IMR-90 (cell line): Measurements from ENCODE around the gene CRISPLD2. TPM values are rescaled to one million over a fixed set of nuclear protein-coding genes. Genes with fewer than 3 reads are reported as not detected.

Experiments used
- ATAC-seq: fragments of 200-7000 bp; cut with Tn5 transposase; 2 replicates; pipeline ENCODE4 v1.9.1; 2020; ENCODE audit warnings: low read depth, mild to moderate bottlenecking, moderate library complexity
- BruUV-seq: library from RNA; stranded (reverse); fragments of 400-500 nt; replicated peaks from 2 replicates; lab custom pipeline; 2021; lab: Mats Ljungman, UMichigan
- CTCF ChIA-PET: fragments of 300-600 bp; formaldehyde crosslinking; extraction: SDS; loops from one replicate; lab custom pipeline; 2021; ENCODE audit warnings: antibody characterized with exemption; lab: Yijun Ruan, JAX
- POLR2A ChIA-PET: fragments of 300-600 bp; sonication (Branson Sonifier 250); formaldehyde crosslinking; loops from one replicate; lab custom pipeline; 2022; ENCODE audit warnings: antibody characterized with exemption; ENCODE audit not compliant: unreplicated experiment; lab: Charles Lee
- DNase-seq: peaks from one replicate; pipeline ENCODE4 v3.0.0; 2013
- H2AFZ ChIP-seq: replicated peaks from 2 replicates; pipeline ENCODE3; 2013; ENCODE audit warnings: low read length, mild to moderate bottlenecking; ENCODE audit not compliant: poor library complexity
- H2AK5ac ChIP-seq: 2 replicates; pipeline ENCODE4 v1.6.1; 2013; ENCODE audit warnings: low read depth, low read length, inconsistent platforms
- H2AK9ac ChIP-seq: replicated peaks from 2 replicates; pipeline ENCODE3; 2013; ENCODE audit warnings: mild to moderate bottlenecking, low read depth, low read length, moderate library complexity; ENCODE audit not compliant: poor library complexity
- H2BK120ac ChIP-seq: 2 replicates; pipeline ENCODE4 v1.6.1; 2013; ENCODE audit warnings: low read depth, low read length, inconsistent platforms
- H2BK15ac ChIP-seq: 3 replicates; pipeline ENCODE4 v1.6.1; 2013; ENCODE audit warnings: low read depth, low read length, inconsistent platforms
- H2BK20ac ChIP-seq: 2 replicates; pipeline ENCODE4 v1.6.1; 2013; ENCODE audit warnings: low read depth, mild to moderate bottlenecking, inconsistent platforms, low read length, moderate library complexity
- H2BK5ac ChIP-seq: 2 replicates; pipeline ENCODE4 v1.6.1; 2013; ENCODE audit warnings: mild to moderate bottlenecking, low read depth, low read length, inconsistent platforms; ENCODE audit not compliant: poor library complexity, severe bottlenecking
- H3K14ac ChIP-seq: replicated peaks from 2 replicates; pipeline ENCODE4 v1.6.1; 2013; ENCODE audit warnings: low read depth, low read length, inconsistent platforms
- H3K18ac ChIP-seq: 2 replicates; pipeline ENCODE4 v1.6.1; 2013; ENCODE audit warnings: low read depth, low read length, control low read depth
- H3K23ac ChIP-seq: 2 replicates; pipeline ENCODE4 v1.6.1; 2013; ENCODE audit warnings: low read depth, low read length, inconsistent platforms
- H3K27ac ChIP-seq: 2 replicates; pipeline ENCODE4 v1.5.1; 2013; ENCODE audit warnings: mild to moderate bottlenecking, control low read depth, low read length; ENCODE audit not compliant: insufficient read depth
- H3K27me3 ChIP-seq: 2 replicates; pipeline ENCODE4 v1.6.1; 2013; ENCODE audit warnings: low read length; ENCODE audit not compliant: control insufficient read depth, insufficient read depth
- H3K36me3 ChIP-seq: 2 replicates; pipeline ENCODE4 v1.6.1; 2013; ENCODE audit warnings: low read length, mixed read lengths; ENCODE audit not compliant: control insufficient read depth, insufficient read depth
- H3K4ac ChIP-seq: 2 replicates; pipeline ENCODE4 v1.6.1; 2013; ENCODE audit warnings: low read depth, low read length, inconsistent platforms
- H3K4me1 ChIP-seq: 2 replicates; pipeline ENCODE4 v1.6.1; 2013; ENCODE audit warnings: low read length, mixed read lengths; ENCODE audit not compliant: control insufficient read depth, insufficient read depth
- H3K4me2 ChIP-seq: 2 replicates; pipeline ENCODE4 v1.6.1; 2013; ENCODE audit warnings: low read depth, mild to moderate bottlenecking, control low read depth, low read length, moderate library complexity
- H3K4me3 ChIP-seq: 2 replicates; pipeline ENCODE4 v1.5.1; 2013; ENCODE audit warnings: low read depth, mild to moderate bottlenecking, control low read depth, low read length, moderate library complexity; ENCODE audit not compliant: insufficient read depth
- H3K56ac ChIP-seq: 2 replicates; pipeline ENCODE4 v1.6.1; 2013; ENCODE audit warnings: low read length, inconsistent platforms; ENCODE audit not compliant: insufficient read depth; ENCODE audit errors: extremely low read depth
- H3K79me1 ChIP-seq, 2 experiments: 2 replicates each; pipeline ENCODE4 v1.6.1; 2013; ENCODE audit warnings: low read length in 2 of 2, inconsistent platforms in 1 of 2, low read depth in 1 of 2
- H3K9ac ChIP-seq: 2 replicates; pipeline ENCODE4 v1.6.1; 2013; ENCODE audit warnings: low read depth, low read length, control low read depth
- H3K9me1 ChIP-seq: 2 replicates; pipeline ENCODE4 v1.6.1; 2013; ENCODE audit warnings: low read length, inconsistent platforms; ENCODE audit not compliant: insufficient read depth
- H3K9me3 ChIP-seq: 2 replicates; pipeline ENCODE4 v1.6.1; 2013; ENCODE audit warnings: low read length; ENCODE audit not compliant: control insufficient read depth, insufficient read depth
- H4K20me1 ChIP-seq: 2 replicates; pipeline ENCODE4 v1.6.1; 2013; ENCODE audit warnings: low read length, inconsistent platforms; ENCODE audit not compliant: insufficient read depth
- H4K5ac ChIP-seq: 2 replicates; pipeline ENCODE4 v1.6.1; 2013; ENCODE audit warnings: mild to moderate bottlenecking, low read depth, low read length, control low read depth
- H4K8ac ChIP-seq, 2 experiments: 2 replicates each; pipeline ENCODE4 v1.6.1; 2013; ENCODE audit warnings: low read depth in 2 of 2, low read length in 2 of 2, control low read depth in 1 of 2, inconsistent platforms in 1 of 2
- H4K91ac ChIP-seq: 2 replicates; pipeline ENCODE4 v1.6.1; 2013; ENCODE audit warnings: low read depth, low read length, inconsistent platforms; ENCODE audit not compliant: insufficient read depth
- SMC3 ChIP-seq: fragments of 150-350 bp; IDR thresholded peaks from 2 replicates; pipeline ENCODE4 v1.6.1; 2016; ENCODE audit warnings: low read depth, mild to moderate bottlenecking, antibody characterized with exemption, low read length, moderate library complexity
- WGBS, 2 experiments: methylation state at CpG; one replicate each; pipeline versions ENCODE4 v1.1.5 to v1.1.7; 2013; ENCODE audit warnings: missing lambda C conversion rate in 2 of 2; ENCODE audit not compliant: insufficient read length in 1 of 2; ENCODE audit errors: extremely low coverage in 2 of 2; 5-methylcytosine and 5-hydroxymethylcytosine counted together
- dilution Hi-C: fragments of 300-500 bp; cut with HindIII; formaldehyde crosslinking; loops from one replicate; pipeline ENCODE4 v1.14.3; 2018; ENCODE audit warnings: low sequenced_read_pairs; ENCODE audit not compliant: unreplicated experiment
- in situ Hi-C: fragments of 300-500 bp; cut with MboI; formaldehyde crosslinking; loops from 3 replicates; pipeline ENCODE4 v1.14.3; 2019; ENCODE audit warnings: low sequenced_read_pairs, inconsistent platforms, mixed read lengths
- intact Hi-C: fragments of 100-400 bp; cut with micrococcal nuclease; formaldehyde crosslinking; loops from 2 replicates; pipeline ENCODE4 v1.10.0; 2022
- polyA plus RNA-seq, 3 experiments: library from polyadenylated mRNA; depleted of rRNA; stranded (reverse); fragments of >200 nt; gene quantifications; 2 replicates each; pipeline ENCODE4 v1.2.3, GENCODE V29; 2012; ENCODE audit warnings: low replicate concordance in 1 of 3
- total RNA-seq: library from RNA; depleted of rRNA; stranded (reverse); fragments of >200 nt; gene quantifications from 2 replicates; pipeline ENCODE4 v1.2.3, GENCODE V29; 2012

CRISPLD2 gene
- total and polyA plus RNA-seq, 2 of the 4 experiments (the other 2 are of a cell fraction): 23.1 to 37.5 TPM

DNA sequence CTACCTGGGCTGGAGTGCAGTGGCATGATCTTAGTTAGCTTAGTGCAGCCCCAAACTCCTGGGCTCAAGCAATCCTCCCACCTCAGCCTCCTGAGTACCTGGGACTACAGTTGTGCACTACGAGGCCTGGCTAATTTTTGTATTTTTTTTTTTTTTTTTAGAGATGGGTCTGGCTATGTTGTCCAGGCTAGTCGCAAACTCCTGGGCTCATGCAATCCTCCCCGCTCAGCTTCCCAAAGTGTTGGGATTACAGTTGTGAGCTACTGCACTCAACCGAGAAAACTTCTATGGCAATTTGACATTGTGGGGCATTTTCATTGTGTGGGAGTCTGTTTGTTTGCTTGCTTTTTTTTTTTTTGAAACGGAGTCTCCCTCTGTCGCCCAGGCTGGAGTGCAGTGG is 30.0 kb downstream of the CRISPLD2 start:
- H3K36me3 ChIP-seq: peaks cover 72% of the 10 kb centered on the region
- H2BK5ac ChIP-seq: no peak overlapping the region
- no peak for DNase-seq
- intact Hi-C loops: no loop called here
- no peak overlapping the region for H4K5ac ChIP-seq
- H3K27me3 ChIP-seq: no peaks in the 10 kb centered on the region
- dilution Hi-C loops: no loop called here
- no peak overlapping the region for H2BK15ac ChIP-seq
- H3K79me1 ChIP-seq: peaks cover 0 to 23% of the 10 kb centered on the region in 2 experiments; a peak in 2 of 4 replicates
- no peak overlapping the region for H3K4me2 ChIP-seq
- TF ChIP-seq SMC3: no peak
- ATAC-seq: no peak
- H4K91ac ChIP-seq: no peak overlapping the region
- H3K4me3 ChIP-seq: no peak overlapping the region
- no peak overlapping the region for H2BK20ac ChIP-seq
- H3K4ac ChIP-seq: no peak overlapping the region
- no peak overlapping the region for H2AFZ ChIP-seq
- ChIA-PET CTCF (no interaction called here), POLR2A (no interaction called here)
- in situ Hi-C loops: no loop called here
- H3K27ac ChIP-seq: no peak overlapping the region
- no peak overlapping the region for H2AK9ac ChIP-seq
- WGBS, 2 experiments: no CpG with 5 or more reads among the region's 6 CpGs
- H3K56ac ChIP-seq: no peak overlapping the region
- no peak overlapping the region for H3K14ac ChIP-seq
- no TSS peak for BruUV-seq
- peaks cover 5% of the 10 kb centered on the region for H3K9me3 ChIP-seq
- H3K23ac ChIP-seq: no peak overlapping the region
- H3K4me1 ChIP-seq: peaks cover 10% of the 10 kb centered on the region
- no peak overlapping the region for H2AK5ac ChIP-seq
- H3K9me1 ChIP-seq: peaks cover 19% of the 10 kb centered on the region
- H2BK120ac ChIP-seq: no peak overlapping the region
- H4K8ac ChIP-seq: no peak overlapping the region
- peaks cover 10% of the 10 kb centered on the region for H4K20me1 ChIP-seq
- H3K9ac ChIP-seq: no peak overlapping the region
- no peak overlapping the region for H3K18ac ChIP-seq
